ENCODE measurements around the gene CRTC3.

CRTC3 gene

GRCh38 chr15:90545095-90545494 lies 15.4 kb downstream of the CRTC3 start:
- Mint-ChIP-seq H3K36me3 (peaks cover 35% of the 10 kb centered on the region), H3K4me3 (no peak overlapping the region), H3K27ac (no peak overlapping the region), H3K9me3 (no peaks in the 10 kb centered on the region), H3K4me1 (peaks cover 13% of the 10 kb centered on the region)
- no peak for DNase-seq (ENCODE audit: low spot score in 2 of 2)
- peak; percentile 36 for ATAC-seq

DNA sequence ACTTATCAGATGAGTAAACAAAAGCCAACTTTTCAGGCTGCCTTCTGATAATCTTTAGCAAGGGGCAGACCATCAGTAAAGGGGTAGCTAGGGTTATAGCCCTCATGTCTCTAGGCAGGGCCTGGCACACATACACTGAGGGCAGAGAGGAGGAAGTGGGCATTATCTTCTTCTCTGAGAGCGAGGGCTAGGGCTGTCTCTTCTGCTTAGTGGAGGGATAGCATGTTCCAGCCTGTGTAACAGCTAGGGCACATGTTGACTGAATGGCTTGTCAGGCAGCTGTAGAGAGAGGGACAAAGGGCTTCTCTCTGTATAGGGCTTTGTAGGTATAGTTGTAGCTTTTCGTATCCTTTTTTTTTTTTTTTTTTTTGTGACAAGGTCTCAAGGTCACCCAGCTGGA lies 17.8 kb downstream of the CRTC3 start:
- Mint-ChIP-seq H3K9me3 (no peaks in the 10 kb centered on the region), H3K27ac (peak overlapping the region; percentile 67), H3K4me3 (no peak overlapping the region), H3K4me1 (peaks cover 16% of the 10 kb centered on the region), H3K36me3 (peaks cover 18% of the 10 kb centered on the region)
- no peak for DNase-seq (ENCODE audit: low spot score in 2 of 2)
- no peak for ATAC-seq

DNA sequence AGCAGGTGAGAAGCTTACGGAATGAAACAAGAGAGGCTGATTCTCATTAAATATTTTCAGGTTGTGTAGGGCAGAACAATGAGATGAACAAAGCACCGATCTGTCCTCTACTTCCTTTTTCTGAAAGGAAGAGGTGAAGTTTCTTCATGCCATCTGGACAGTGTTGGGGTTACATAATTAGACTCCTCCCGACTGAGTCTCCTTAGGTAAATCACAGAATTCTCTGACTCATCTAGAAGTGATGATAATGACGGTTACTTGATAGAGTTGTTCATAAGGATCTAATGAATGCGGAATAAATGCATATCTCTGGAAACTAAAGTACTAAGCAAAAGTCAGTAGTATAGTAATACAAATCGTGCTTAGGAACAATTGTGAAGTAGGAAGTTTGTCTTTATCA lies 21.2 kb downstream of the CRTC3 start:
- no peak for ATAC-seq
- Mint-ChIP-seq H3K9me3 (no peaks in the 10 kb centered on the region), H3K4me3 (no peak overlapping the region), H3K27ac (no peak overlapping the region), H3K36me3 (peaks cover 18% of the 10 kb centered on the region), H3K4me1 (peaks cover 13% of the 10 kb centered on the region)
- no peak for DNase-seq (ENCODE audit: low spot score in 2 of 2)

DNA sequence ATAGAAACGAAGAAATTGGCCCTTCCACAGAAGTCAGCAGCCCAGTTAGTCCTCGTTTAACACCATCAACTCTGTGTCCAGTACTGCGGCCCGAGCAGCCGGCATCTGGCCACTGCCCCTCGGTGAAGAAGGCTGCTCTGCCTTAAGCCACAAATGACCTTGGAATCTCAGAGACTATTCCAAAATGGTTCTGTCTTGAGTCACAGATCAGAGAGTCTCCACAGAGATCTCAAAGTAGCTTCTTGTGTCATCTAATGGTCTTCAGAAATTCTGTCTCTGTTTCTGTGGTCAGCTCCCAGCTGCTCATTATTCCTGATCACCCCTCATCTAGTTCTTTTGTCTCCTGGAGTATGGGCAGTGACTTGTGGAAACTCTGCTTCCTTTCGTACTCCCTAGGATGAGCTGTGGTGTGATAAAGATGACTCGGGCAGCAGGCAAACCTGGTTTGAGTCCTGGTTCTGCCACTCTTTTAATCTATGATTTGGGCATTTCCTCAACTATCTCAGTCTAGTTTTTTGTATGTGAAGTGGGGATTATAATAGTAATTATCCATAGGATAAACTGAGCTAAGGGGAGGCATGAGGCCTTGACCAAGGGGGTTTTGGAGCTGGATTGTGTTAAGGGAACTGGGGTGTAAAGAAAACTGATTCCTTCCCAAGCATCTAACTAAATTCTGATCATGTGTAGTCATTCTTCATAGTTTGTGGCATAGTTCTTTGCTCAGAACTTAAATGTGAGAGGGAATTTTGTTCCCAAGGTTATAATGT lies 22.6 kb downstream of the CRTC3 start:
- Mint-ChIP-seq H3K9me3 (no peaks in the 10 kb centered on the region), H3K36me3 (peaks cover 18% of the 10 kb centered on the region), H3K4me1 (peaks cover 11% of the 10 kb centered on the region), H3K4me3 (no peak overlapping the region), H3K27ac (peak overlapping the region; percentile 56)
- ATAC-seq (no peak), DNase-seq (ENCODE audit: low spot score in 2 of 2) (no peak)

DNA sequence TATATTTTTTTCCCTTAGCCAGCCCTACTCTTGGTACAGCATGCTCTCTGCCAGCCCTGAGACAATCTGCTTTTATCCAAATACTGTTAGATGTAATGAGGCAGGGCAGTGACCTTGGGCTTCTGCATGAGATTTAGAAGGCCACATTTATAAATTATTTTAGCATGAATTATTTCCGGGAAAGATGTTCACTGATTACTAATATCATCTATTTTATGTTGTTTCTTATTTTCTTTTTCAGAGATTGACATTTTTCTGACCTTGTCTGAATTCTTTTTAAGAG lies 23.1 kb downstream of the CRTC3 start:
- Mint-ChIP-seq H3K36me3 (peaks cover 18% of the 10 kb centered on the region), H3K27ac (peak overlapping the region; percentile 56), H3K4me1 (peaks cover 17% of the 10 kb centered on the region), H3K9me3 (no peaks in the 10 kb centered on the region), H3K4me3 (no peak overlapping the region)
- ATAC-seq (no peak), DNase-seq (ENCODE audit: low spot score in 2 of 2) (no peak)

DNA sequence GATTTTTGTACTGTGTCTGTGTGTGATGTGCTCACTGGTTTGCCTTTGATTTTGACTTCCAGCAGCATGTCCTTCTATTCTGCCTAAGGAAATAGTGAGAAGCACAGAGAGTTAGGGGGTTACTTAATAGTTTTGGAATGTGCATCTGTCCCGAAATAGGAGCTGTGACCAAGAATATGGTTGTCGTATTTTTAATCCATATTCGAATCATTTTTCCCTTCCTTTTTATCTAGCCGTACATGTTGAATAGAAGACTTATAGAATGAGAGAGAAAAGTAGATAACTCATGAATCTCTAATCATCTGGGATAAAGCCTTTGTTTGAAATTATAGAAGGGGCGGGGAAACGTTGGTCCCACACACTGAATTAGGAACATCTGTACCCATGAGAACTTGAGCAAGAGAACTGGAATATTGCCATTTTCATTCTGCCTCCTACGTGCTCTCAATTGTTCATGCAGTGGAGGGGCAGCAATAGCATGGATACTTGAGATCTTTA lies 23.6 kb downstream of the CRTC3 start:
- ATAC-seq (no peak), DNase-seq (ENCODE audit: low spot score in 2 of 2) (no peak)
- peaks cover 21% of the 10 kb centered on the region for H3K4me1 Mint-ChIP-seq
- no peak overlapping the region for H3K4me3 Mint-ChIP-seq
- H3K9me3 Mint-ChIP-seq, result no peaks in the 10 kb centered on the region
- H3K36me3 Mint-ChIP-seq, result peaks cover 18% of the 10 kb centered on the region
- H3K27ac Mint-ChIP-seq, result peak overlapping the region; percentile 56

DNA sequence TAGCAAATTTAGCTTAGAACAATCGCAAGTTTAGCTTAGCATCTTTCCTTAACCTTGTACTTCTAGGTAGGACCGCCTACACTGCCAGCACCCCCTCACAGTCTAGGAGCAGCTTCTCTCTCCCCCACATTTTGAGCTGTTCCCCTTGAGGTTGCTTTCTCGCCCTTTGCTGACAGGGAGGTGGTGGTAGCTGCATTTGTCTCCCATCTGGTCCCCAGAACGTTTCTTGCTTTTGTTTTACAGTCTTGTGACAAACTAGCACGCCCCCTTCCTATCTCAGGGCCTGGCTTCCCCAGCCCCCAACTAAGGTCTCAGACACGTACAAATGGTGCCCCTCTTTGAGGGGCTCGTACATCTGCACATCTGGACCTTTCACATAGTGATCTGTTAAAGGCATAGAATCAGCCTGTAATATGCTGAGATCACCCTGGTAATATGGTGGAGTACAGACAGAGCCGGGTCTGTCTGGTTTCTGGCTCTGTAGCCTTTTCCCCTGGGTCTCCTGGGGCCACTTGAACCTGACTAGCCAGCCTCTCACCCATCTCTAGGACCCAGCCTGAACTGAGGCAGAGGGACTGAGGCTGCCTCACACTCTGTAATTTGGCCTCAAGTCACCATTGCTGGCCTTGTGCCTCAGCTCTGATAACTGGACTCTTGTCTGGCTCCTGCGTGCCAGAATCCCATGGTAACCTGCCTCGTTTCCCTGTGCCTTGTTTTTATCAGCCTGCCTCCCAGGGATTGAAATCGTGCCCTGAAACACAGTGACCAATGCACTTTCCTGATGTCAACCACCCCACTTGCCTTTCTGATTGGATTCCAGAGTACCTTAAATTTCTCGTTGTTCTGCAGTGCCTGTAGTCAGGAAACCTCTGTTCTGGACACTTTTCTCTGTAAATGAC lies 27.7 kb downstream of the CRTC3 start:
- Mint-ChIP-seq H3K27ac (no peak overlapping the region), H3K9me3 (no peaks in the 10 kb centered on the region), H3K4me3 (no peak overlapping the region), H3K4me1 (peaks cover 47% of the 10 kb centered on the region), H3K36me3 (peaks cover 18% of the 10 kb centered on the region)
- DNase-seq (ENCODE audit: low spot score in 2 of 2), result no peak
- no peak for ATAC-seq

GRCh38 chr15:90558171-90558573 lies 28.4 kb downstream of the CRTC3 start:
- no peak for ATAC-seq
- Mint-ChIP-seq H3K9me3 (no peaks in the 10 kb centered on the region), H3K27ac (no peak overlapping the region), H3K36me3 (peaks cover 15% of the 10 kb centered on the region), H3K4me3 (no peak overlapping the region), H3K4me1 (peaks cover 48% of the 10 kb centered on the region)
- DNase-seq (ENCODE audit: low spot score in 2 of 2), result no peak

- H3K36me3 Mint-ChIP-seq, result peaks cover 6% of the 10 kb centered on the region
- peaks cover 55% of the 10 kb centered on the region for H3K4me1 Mint-ChIP-seq
- no peaks in the 10 kb centered on the region for H3K9me3 Mint-ChIP-seq
- no peak for DNase-seq (ENCODE audit: low spot score in 2 of 2)
- no peak for ATAC-seq
- no peak overlapping the region for H3K4me3 Mint-ChIP-seq
- no peak overlapping the region for H3K27ac Mint-ChIP-seq
Observed at GRCh38 chr15:90559119-90559518, 29.4 kb downstream of the CRTC3 start.

DNA sequence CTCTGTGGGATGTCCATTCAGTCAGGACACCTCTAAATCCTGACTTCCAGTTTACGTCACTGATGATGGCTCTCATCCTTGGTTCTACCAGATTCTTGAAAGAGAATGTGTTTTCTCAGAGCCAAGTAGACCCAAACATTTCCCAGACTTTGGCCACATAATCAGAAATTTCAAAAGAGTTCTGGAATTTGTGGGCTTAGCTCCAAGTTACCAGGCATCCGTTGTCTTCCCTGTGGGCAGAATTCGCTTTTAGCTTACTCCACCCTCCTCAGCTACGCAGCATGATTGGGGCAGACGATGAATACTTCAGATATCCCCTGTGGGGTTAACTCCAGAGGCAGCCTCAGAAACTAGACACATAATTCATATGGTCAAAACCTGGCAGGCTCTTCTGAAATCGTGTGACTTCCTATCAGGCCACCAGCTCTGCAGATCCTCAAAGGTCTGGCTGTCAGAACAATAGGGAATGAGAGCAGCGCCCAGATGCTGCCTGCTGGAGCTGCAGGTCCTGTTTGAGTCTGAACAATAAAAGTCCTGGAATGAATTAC lies 30.6 kb downstream of the CRTC3 start:
- Mint-ChIP-seq H3K4me1 (peaks cover 66% of the 10 kb centered on the region), H3K9me3 (no peaks in the 10 kb centered on the region), H3K36me3 (peaks cover 4% of the 10 kb centered on the region), H3K4me3 (no peak overlapping the region), H3K27ac (no peak overlapping the region)
- ATAC-seq (no peak), DNase-seq (ENCODE audit: low spot score in 2 of 2) (no peak)

- peaks cover 4% of the 10 kb centered on the region for H3K36me3 Mint-ChIP-seq
- no peaks in the 10 kb centered on the region for H3K9me3 Mint-ChIP-seq
- ATAC-seq (peak; percentile 59), DNase-seq (ENCODE audit: low spot score in 2 of 2) (no peak)
- H3K4me1 Mint-ChIP-seq, result peaks cover 73% of the 10 kb centered on the region
- H3K27ac Mint-ChIP-seq, result peak overlapping the region; percentile 54
- H3K4me3 Mint-ChIP-seq, result no peak overlapping the region
Observed at GRCh38 chr15:90561344-90562244, 31.9 kb downstream of the CRTC3 start.

- Mint-ChIP-seq H3K9me3 (no peaks in the 10 kb centered on the region), H3K4me1 (peaks cover 66% of the 10 kb centered on the region), H3K27ac (peak overlapping the region; percentile 54), H3K36me3 (peaks cover 4% of the 10 kb centered on the region), H3K4me3 (no peak overlapping the region)
- DNase-seq (ENCODE audit: low spot score in 2 of 2), result no peak
- no peak for ATAC-seq
Observed at GRCh38 chr15:90562669-90563068, 32.9 kb downstream of the CRTC3 start.

GRCh38 chr15:90563463-90563862 lies 33.7 kb downstream of the CRTC3 start:
- H3K4me3 Mint-ChIP-seq, result no peak overlapping the region
- H3K9me3 Mint-ChIP-seq, result no peaks in the 10 kb centered on the region
- ATAC-seq (peak; percentile 34), DNase-seq (ENCODE audit: low spot score in 2 of 2) (no peak)
- peaks cover 66% of the 10 kb centered on the region for H3K4me1 Mint-ChIP-seq
- H3K36me3 Mint-ChIP-seq, result peaks cover 4% of the 10 kb centered on the region
- H3K27ac Mint-ChIP-seq, result no peak overlapping the region

DNA sequence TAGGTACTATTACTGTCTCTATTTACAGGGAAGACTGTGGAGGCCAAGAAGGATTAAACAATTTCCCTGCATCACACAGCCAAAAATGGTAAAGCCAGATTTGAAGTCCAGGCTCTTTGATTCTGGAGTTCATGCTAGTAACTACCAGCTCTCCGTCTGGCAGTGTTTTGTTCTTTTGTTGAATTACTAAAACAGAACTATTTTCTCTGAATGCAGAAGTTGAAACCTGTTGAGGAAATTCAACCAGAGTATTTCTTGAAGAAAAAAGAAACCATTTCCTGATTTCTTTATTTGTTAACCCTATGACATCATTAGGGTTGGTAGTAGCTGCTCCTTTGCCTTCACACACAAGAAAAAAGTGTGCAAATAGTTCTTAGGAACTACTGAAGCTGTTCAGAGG lies 34.3 kb downstream of the CRTC3 start:
- Mint-ChIP-seq H3K4me1 (peaks cover 68% of the 10 kb centered on the region), H3K4me3 (peak overlapping the region; percentile 33), H3K36me3 (peaks cover 4% of the 10 kb centered on the region), H3K27ac (peak overlapping the region; percentile 48), H3K9me3 (no peaks in the 10 kb centered on the region)
- no peak for DNase-seq (ENCODE audit: low spot score in 2 of 2)
- ATAC-seq, result no peak

DNA sequence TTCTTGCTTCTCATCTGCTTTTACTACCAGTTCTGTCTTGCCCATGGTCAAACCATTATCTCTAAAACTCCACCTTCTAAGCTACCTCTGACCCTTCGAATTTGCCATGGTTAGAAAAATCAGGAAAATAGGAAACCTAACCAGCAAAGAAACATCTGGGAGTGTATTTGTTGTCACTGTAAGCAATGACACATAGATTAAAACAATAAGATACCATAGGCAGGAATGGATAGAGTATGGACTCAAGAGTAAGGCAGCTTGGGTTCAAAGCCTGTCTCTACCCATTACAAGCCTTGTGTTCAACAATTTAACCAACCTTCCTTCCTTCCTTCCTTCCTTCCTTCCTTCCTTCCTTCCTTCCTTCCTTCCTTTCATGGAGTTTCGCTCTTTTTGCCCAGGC lies 34.9 kb downstream of the CRTC3 start:
- Mint-ChIP-seq H3K4me1 (peaks cover 68% of the 10 kb centered on the region), H3K27ac (peak overlapping the region; percentile 48), H3K4me3 (peak overlapping the region; percentile 33), H3K36me3 (peaks cover 4% of the 10 kb centered on the region), H3K9me3 (no peaks in the 10 kb centered on the region)
- DNase-seq (ENCODE audit: low spot score in 2 of 2), result no peak
- no peak for ATAC-seq
